HuH-7.5 (cell line): ENCODE measurements around the gene OR9G4.

Experiments
- DNase-seq: peaks from one replicate; pipeline ENCODE4 v3.0.0; 2011; ENCODE audit warnings: low spot score

OR9G4 gene

GRCh38 chr11:56748597-56748996 is at the start of gene OR9G4:
OR9G4 (minus strand) TSS chr11:56748697; CDS start chr11:56743766, 4,931 bp downstream.
- no peak for DNase-seq

- DNase-seq: peak; percentile 28
Observed at GRCh38 chr11:56783448-56784041, 35.0 kb upstream of the OR9G4 start.

GRCh38 chr11:56782167-56782847 is 33.8 kb upstream of the OR9G4 start:
- DNase-seq: no peak

GRCh38 chr11:56776809-56777208 is 28.3 kb upstream of the OR9G4 start:
- DNase-seq: no peak

GRCh38 chr11:56764976-56765375 is 16.5 kb upstream of the OR9G4 start:
- DNase-seq: no peak

GRCh38 chr11:56751480-56751879 is 3.0 kb upstream of the OR9G4 start:
- no peak for DNase-seq

- DNase-seq: peak; percentile 35
Observed at GRCh38 chr11:56750190-56750589, 1.7 kb upstream of the OR9G4 start.

GRCh38 chr11:56740886-56741285 is 7.6 kb downstream of the OR9G4 start:
- no peak for DNase-seq

GRCh38 chr11:56740107-56740506 is 8.4 kb downstream of the OR9G4 start:
- no peak for DNase-seq

GRCh38 chr11:56720513-56720912 is 28.0 kb downstream of the OR9G4 start:
- no peak for DNase-seq

GRCh38 chr11:56716379-56716854 is 32.1 kb downstream of the OR9G4 start:
- no peak for DNase-seq

GRCh38 chr11:56714206-56714605 is 34.3 kb downstream of the OR9G4 start:
- DNase-seq: no peak

- no peak for DNase-seq
Observed at GRCh38 chr11:56706486-56706885, 42.0 kb downstream of the OR9G4 start.

GRCh38 chr11:56705784-56706396 is 42.6 kb downstream of the OR9G4 start:
- no peak for DNase-seq

GRCh38 chr11:56700914-56701485 is 47.5 kb downstream of the OR9G4 start:
- DNase-seq: no peak

- DNase-seq: no peak
Observed at GRCh38 chr11:56700242-56700913, 48.1 kb downstream of the OR9G4 start.

GRCh38 chr11:56698795-56699194 is 49.7 kb downstream of the OR9G4 start, which contains the start of gene OR9G1:
OR9G1 (plus strand) TSS chr11:56699095; CDS start chr11:56700388, 1,293 bp downstream.
- DNase-seq: no peak

GRCh38 chr11:56693428-56693827 is 55.1 kb downstream of the OR9G4 start:
- DNase-seq: no peak
